ENCODE data around the gene IGFBP4.

The IGFBP4 gene

GRCh38 chr17:40471846-40472732 lies 28.8 kb downstream of the IGFBP4 start:
- DNase-seq (ENCODE audit: low read depth), result no peak

- DNase-seq (ENCODE audit: low read depth), result no peak
Measured at GRCh38 chr17:40472733-40473452, 29.6 kb downstream of the IGFBP4 start.

GRCh38 chr17:40473573-40474365 lies 30.5 kb downstream of the IGFBP4 start:
- no peak for DNase-seq (ENCODE audit: low read depth)

GRCh38 chr17:40474419-40475002 lies 31.3 kb downstream of the IGFBP4 start:
- DNase-seq (ENCODE audit: low read depth), result no peak

- DNase-seq (ENCODE audit: low read depth), result no peak
Measured at GRCh38 chr17:40475234-40475908, 32.1 kb downstream of the IGFBP4 start.

- no peak for DNase-seq (ENCODE audit: low read depth)
Measured at GRCh38 chr17:40477796-40478195, 34.5 kb downstream of the IGFBP4 start.

GRCh38 chr17:40478486-40478885 lies 35.2 kb downstream of the IGFBP4 start:
- no peak for DNase-seq (ENCODE audit: low read depth)

- no peak for DNase-seq (ENCODE audit: low read depth)
Measured at GRCh38 chr17:40479754-40480480, 36.7 kb downstream of the IGFBP4 start.

GRCh38 chr17:40480501-40481003 lies 37.3 kb downstream of the IGFBP4 start:
- peak; percentile 54 for DNase-seq (ENCODE audit: low read depth)

- no peak for DNase-seq (ENCODE audit: low read depth)
Measured at GRCh38 chr17:40481106-40481505, 37.9 kb downstream of the IGFBP4 start.

GRCh38 chr17:40482722-40483121 lies 39.5 kb downstream of the IGFBP4 start:
- DNase-seq (ENCODE audit: low read depth), result no peak

- DNase-seq (ENCODE audit: low read depth), result no peak
Measured at GRCh38 chr17:40483679-40484078, 40.4 kb downstream of the IGFBP4 start.

GRCh38 chr17:40484285-40484972 lies 41.2 kb downstream of the IGFBP4 start:
- no peak for DNase-seq (ENCODE audit: low read depth)

- no peak for DNase-seq (ENCODE audit: low read depth)
Measured at GRCh38 chr17:40484973-40485530, 41.8 kb downstream of the IGFBP4 start.

GRCh38 chr17:40485851-40486521 lies 42.7 kb downstream of the IGFBP4 start:
- no peak for DNase-seq (ENCODE audit: low read depth)

- no peak for DNase-seq (ENCODE audit: low read depth)
Measured at GRCh38 chr17:40486522-40487370, 43.5 kb downstream of the IGFBP4 start.

- no peak for DNase-seq (ENCODE audit: low read depth)
Measured at GRCh38 chr17:40487371-40488020, 44.2 kb downstream of the IGFBP4 start.
